ENCODE results near the gene MAPK10.

DNA sequence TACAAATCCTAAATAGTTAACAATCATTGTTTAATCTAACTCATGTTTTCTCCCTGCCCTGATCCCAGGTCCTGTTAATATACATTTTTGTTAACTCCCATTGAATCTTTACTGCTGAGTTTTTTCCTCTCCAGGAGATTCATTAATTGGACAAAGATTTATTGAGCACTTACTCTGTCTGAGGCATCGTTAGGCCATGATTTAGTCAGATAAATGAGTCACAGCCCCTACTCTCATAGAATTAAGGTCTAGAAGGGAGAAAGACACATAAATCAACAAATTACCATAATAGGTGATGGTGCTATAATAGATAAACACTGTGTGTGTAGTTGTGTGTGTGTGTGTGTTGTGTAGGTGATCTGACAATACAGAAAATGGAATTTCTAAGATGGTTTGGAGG is 112.5 kb downstream of the MAPK10 start:
- TF ChIP-seq POLR2A (IDR thresholded peaks at IDR 0.05; ENCODE audit: low read depth, low read length) (no peak), PAX5 (IDR thresholded peaks at IDR 0.05; ENCODE audit: insufficient read depth, low read length, severe bottlenecking) (no peak)
